MM.1S (cell line): ENCODE measurements around the gene FEM1A.

Experiments
- CTCF ChIP-seq: fragments of 300-600 bp; sonication (generic); IDR thresholded peaks from 2 replicates; pipeline ENCODE4 v1.5.1; 2016; ENCODE audit warnings: antibody characterized with exemption, low read length, mixed read lengths
- EZH2 ChIP-seq: fragments of 300-600 bp; sonication (generic); optimal IDR thresholded peaks from 2 replicates; pipeline ENCODE3; 2017; ENCODE audit warnings: low read depth, mild to moderate bottlenecking, antibody characterized with exemption, low read length, mixed read lengths

GRCh38 chr19:4807188-4807587, 15.7 kb downstream of the FEM1A start:
- TF ChIP-seq CTCF (no peak), EZH2 (no peak)
